ENCODE measurements around the gene PWWP2B. TPM values are rescaled to one million over a fixed set of nuclear protein-coding genes. Genes with fewer than 3 reads are reported as not detected.

Gene PWWP2B
- polyA plus RNA-seq, 1 donor, result 23.7 TPM

- H3K4me1 ChIP-seq (ENCODE audit: control insufficient read depth, insufficient read depth, low read length), result peaks cover 16% of the 10 kb centered on the region
- no peaks in the 10 kb centered on the region for H3K27me3 ChIP-seq (ENCODE audit: control insufficient read depth, insufficient read depth, low read length)
- H3K9me3 ChIP-seq (ENCODE audit: control insufficient read depth, low read depth, low read length), result peaks cover 5% of the 10 kb centered on the region
- 100% methylated on average over 1 of the region's 25 CpGs for WGBS (ENCODE audit: insufficient coverage, low lambda C conversion rate)
- DNase-seq, result no peak
- H3K27ac ChIP-seq (ENCODE audit: low read length), result no peak overlapping the region
- H3K4me3 ChIP-seq (ENCODE audit: low read length), result no peak overlapping the region
- no peaks in the 10 kb centered on the region for H3K36me3 ChIP-seq (ENCODE audit: control insufficient read depth, insufficient read depth, low read length)
Measured at GRCh38 chr10:132440791-132441565, 44.0 kb downstream of the PWWP2B start.

- no peak for DNase-seq
- Histone ChIP-seq H3K27me3 (ENCODE audit: control insufficient read depth, insufficient read depth, low read length) (no peaks in the 10 kb centered on the region), H3K4me1 (ENCODE audit: control insufficient read depth, insufficient read depth, low read length) (peaks cover 26% of the 10 kb centered on the region), H3K9me3 (ENCODE audit: control insufficient read depth, low read depth, low read length) (peaks cover 5% of the 10 kb centered on the region), H3K36me3 (ENCODE audit: control insufficient read depth, insufficient read depth, low read length) (no peaks in the 10 kb centered on the region), H3K4me3 (ENCODE audit: low read length) (no peak overlapping the region), H3K27ac (ENCODE audit: low read length) (no peak overlapping the region)
- no CpG with 5 or more reads among the region's 22 CpGs for WGBS (ENCODE audit: insufficient coverage, low lambda C conversion rate)
Measured at GRCh38 chr10:132441818-132442524, 45.0 kb downstream of the PWWP2B start.

- no peaks in the 10 kb centered on the region for H3K36me3 ChIP-seq (ENCODE audit: control insufficient read depth, insufficient read depth, low read length)
Measured at GRCh38 chr10:132442636-132443035, 45.6 kb downstream of the PWWP2B start.

GRCh38 chr10:132443605-132443982, 46.6 kb downstream of the PWWP2B start:
- peaks cover 39% of the 10 kb centered on the region for H3K4me1 ChIP-seq (ENCODE audit: control insufficient read depth, insufficient read depth, low read length)
- no peak for DNase-seq
- no peaks in the 10 kb centered on the region for H3K36me3 ChIP-seq (ENCODE audit: control insufficient read depth, insufficient read depth, low read length)

More at GRCh38 chr10:132442636-132443035, 45.6 kb downstream of the PWWP2B start:
- DNase-seq, result no peak
- H3K27me3 ChIP-seq (ENCODE audit: control insufficient read depth, insufficient read depth, low read length), result no peaks in the 10 kb centered on the region
- H3K4me1 ChIP-seq (ENCODE audit: control insufficient read depth, insufficient read depth, low read length), result peaks cover 32% of the 10 kb centered on the region
- H3K27ac ChIP-seq (ENCODE audit: low read length), result no peak overlapping the region
- no CpG with 5 or more reads among the region's 10 CpGs for WGBS (ENCODE audit: insufficient coverage, low lambda C conversion rate)
- no peak overlapping the region for H3K4me3 ChIP-seq (ENCODE audit: low read length)
- peaks cover 5% of the 10 kb centered on the region for H3K9me3 ChIP-seq (ENCODE audit: control insufficient read depth, low read depth, low read length)

GRCh38 chr10:132443983-132444876, 47.2 kb downstream of the PWWP2B start:
- Histone ChIP-seq H3K4me3 (ENCODE audit: low read length) (no peak overlapping the region), H3K4me1 (ENCODE audit: control insufficient read depth, insufficient read depth, low read length) (peaks cover 40% of the 10 kb centered on the region), H3K36me3 (ENCODE audit: control insufficient read depth, insufficient read depth, low read length) (no peaks in the 10 kb centered on the region), H3K27ac (ENCODE audit: low read length) (no peak overlapping the region), H3K27me3 (ENCODE audit: control insufficient read depth, insufficient read depth, low read length) (no peaks in the 10 kb centered on the region), H3K9me3 (ENCODE audit: control insufficient read depth, low read depth, low read length) (peaks cover 5% of the 10 kb centered on the region)
- DNase-seq, result no peak
- WGBS (ENCODE audit: insufficient coverage, low lambda C conversion rate), result no CpG with 5 or more reads among the region's 13 CpGs

More at GRCh38 chr10:132443605-132443982, 46.6 kb downstream of the PWWP2B start:
- WGBS (ENCODE audit: insufficient coverage, low lambda C conversion rate), result no CpG with 5 or more reads among the region's 10 CpGs
- Histone ChIP-seq H3K4me3 (ENCODE audit: low read length) (no peak overlapping the region), H3K9me3 (ENCODE audit: control insufficient read depth, low read depth, low read length) (peaks cover 5% of the 10 kb centered on the region), H3K27me3 (ENCODE audit: control insufficient read depth, insufficient read depth, low read length) (no peaks in the 10 kb centered on the region), H3K27ac (ENCODE audit: low read length) (no peak overlapping the region)

- H3K4me1 ChIP-seq (ENCODE audit: control insufficient read depth, insufficient read depth, low read length), result peaks cover 46% of the 10 kb centered on the region
- WGBS (ENCODE audit: insufficient coverage, low lambda C conversion rate), result no CpG with 5 or more reads among the region's 7 CpGs
Measured at GRCh38 chr10:132444877-132445351, 47.9 kb downstream of the PWWP2B start.

GRCh38 chr10:132445516-132446194, 48.7 kb downstream of the PWWP2B start:
- WGBS (ENCODE audit: insufficient coverage, low lambda C conversion rate), result no CpG with 5 or more reads among the region's 22 CpGs
- H3K27ac ChIP-seq (ENCODE audit: low read length), result peak overlapping the region; percentile 96
- peaks cover 5% of the 10 kb centered on the region for H3K9me3 ChIP-seq (ENCODE audit: control insufficient read depth, low read depth, low read length)
- no peak for DNase-seq
- H3K27me3 ChIP-seq (ENCODE audit: control insufficient read depth, insufficient read depth, low read length), result no peaks in the 10 kb centered on the region
- H3K36me3 ChIP-seq (ENCODE audit: control insufficient read depth, insufficient read depth, low read length), result no peaks in the 10 kb centered on the region
- H3K4me3 ChIP-seq (ENCODE audit: low read length), result no peak overlapping the region
- peaks cover 46% of the 10 kb centered on the region for H3K4me1 ChIP-seq (ENCODE audit: control insufficient read depth, insufficient read depth, low read length)

More at GRCh38 chr10:132444877-132445351, 47.9 kb downstream of the PWWP2B start:
- no peak for DNase-seq
- Histone ChIP-seq H3K4me3 (ENCODE audit: low read length) (no peak overlapping the region), H3K27ac (ENCODE audit: low read length) (no peak overlapping the region), H3K9me3 (ENCODE audit: control insufficient read depth, low read depth, low read length) (peaks cover 5% of the 10 kb centered on the region), H3K27me3 (ENCODE audit: control insufficient read depth, insufficient read depth, low read length) (no peaks in the 10 kb centered on the region), H3K36me3 (ENCODE audit: control insufficient read depth, insufficient read depth, low read length) (no peaks in the 10 kb centered on the region)

GRCh38 chr10:132446195-132446581, 49.2 kb downstream of the PWWP2B start:
- H3K4me1 ChIP-seq (ENCODE audit: control insufficient read depth, insufficient read depth, low read length), result peaks cover 46% of the 10 kb centered on the region
- no peak overlapping the region for H3K4me3 ChIP-seq (ENCODE audit: low read length)
- H3K27ac ChIP-seq (ENCODE audit: low read length), result peak overlapping the region; percentile 96
- H3K9me3 ChIP-seq (ENCODE audit: control insufficient read depth, low read depth, low read length), result peaks cover 5% of the 10 kb centered on the region
- H3K36me3 ChIP-seq (ENCODE audit: control insufficient read depth, insufficient read depth, low read length), result no peaks in the 10 kb centered on the region
- WGBS (ENCODE audit: insufficient coverage, low lambda C conversion rate), result no CpG with 5 or more reads among the region's 17 CpGs
- no peak for DNase-seq
- no peaks in the 10 kb centered on the region for H3K27me3 ChIP-seq (ENCODE audit: control insufficient read depth, insufficient read depth, low read length)

- Histone ChIP-seq H3K27ac (ENCODE audit: low read length) (peak overlapping the region; percentile 96), H3K4me1 (ENCODE audit: control insufficient read depth, insufficient read depth, low read length) (peaks cover 48% of the 10 kb centered on the region), H3K9me3 (ENCODE audit: control insufficient read depth, low read depth, low read length) (peaks cover 5% of the 10 kb centered on the region), H3K36me3 (ENCODE audit: control insufficient read depth, insufficient read depth, low read length) (no peaks in the 10 kb centered on the region), H3K27me3 (ENCODE audit: control insufficient read depth, insufficient read depth, low read length) (no peaks in the 10 kb centered on the region), H3K4me3 (ENCODE audit: low read length) (peak overlapping the region; percentile 10)
- no CpG with 5 or more reads among the region's 17 CpGs for WGBS (ENCODE audit: insufficient coverage, low lambda C conversion rate)
- DNase-seq, result peak; percentile 92 to 97
Measured at GRCh38 chr10:132446661-132447445, 49.9 kb downstream of the PWWP2B start.

Data from large intestine (tissue), 3 donors.